ENCODE results near the gene CENPT. TPM values are rescaled to one million over a fixed set of nuclear protein-coding genes. Genes with fewer than 3 reads are reported as not detected.
"Not testable (repeated sequence)": the region's sequence is repeated elsewhere in the genome, so short reads cannot be mapped to it uniquely, and the experiment has no call there.

CENPT gene
- total RNA-seq, 1 experiment from 2014 or later = 54.3 TPM

DNA sequence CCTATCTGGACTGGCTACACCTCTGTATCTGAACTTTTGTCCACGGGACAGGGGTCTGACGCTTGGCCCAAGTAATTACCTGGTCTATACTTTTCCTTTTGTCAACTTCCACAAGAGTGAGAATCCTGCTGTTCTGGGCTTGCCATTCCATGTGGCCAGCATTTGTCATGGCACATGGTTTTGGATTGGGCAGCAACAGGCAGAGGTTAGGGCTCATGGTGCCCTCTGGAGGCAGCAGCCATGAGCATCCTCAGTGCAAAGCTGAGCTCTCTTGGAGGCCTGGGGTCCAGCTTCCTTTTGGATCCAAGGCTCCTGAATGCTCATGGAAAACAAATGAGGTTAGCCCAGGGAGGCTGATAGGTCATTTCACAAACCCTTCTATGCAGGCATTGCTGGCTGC, 17.8 kb upstream of the CENPT start:
- TF ChIP-seq, protein P1, sequence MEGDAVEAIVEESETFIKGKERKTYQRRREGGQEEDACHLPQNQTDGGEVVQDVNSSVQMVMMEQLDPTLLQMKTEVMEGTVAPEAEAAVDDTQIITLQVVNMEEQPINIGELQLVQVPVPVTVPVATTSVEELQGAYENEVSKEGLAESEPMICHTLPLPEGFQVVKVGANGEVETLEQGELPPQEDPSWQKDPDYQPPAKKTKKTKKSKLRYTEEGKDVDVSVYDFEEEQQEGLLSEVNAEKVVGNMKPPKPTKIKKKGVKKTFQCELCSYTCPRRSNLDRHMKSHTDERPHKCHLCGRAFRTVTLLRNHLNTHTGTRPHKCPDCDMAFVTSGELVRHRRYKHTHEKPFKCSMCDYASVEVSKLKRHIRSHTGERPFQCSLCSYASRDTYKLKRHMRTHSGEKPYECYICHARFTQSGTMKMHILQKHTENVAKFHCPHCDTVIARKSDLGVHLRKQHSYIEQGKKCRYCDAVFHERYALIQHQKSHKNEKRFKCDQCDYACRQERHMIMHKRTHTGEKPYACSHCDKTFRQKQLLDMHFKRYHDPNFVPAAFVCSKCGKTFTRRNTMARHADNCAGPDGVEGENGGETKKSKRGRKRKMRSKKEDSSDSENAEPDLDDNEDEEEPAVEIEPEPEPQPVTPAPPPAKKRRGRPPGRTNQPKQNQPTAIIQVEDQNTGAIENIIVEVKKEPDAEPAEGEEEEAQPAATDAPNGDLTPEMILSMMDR (IDR thresholded peaks at IDR 0.05; ENCODE audit: unreplicated experiment) = peak; percentile 20
- no TSS peak for BruUV-seq (replicated peaks)
- peak; percentile 46 for DNase-seq
- no peak overlapping the region for H3K4me3 Mint-ChIP-seq (ENCODE audit: low read depth, unreplicated experiment)
- intact Hi-C loops (cut with micrococcal nuclease; ENCODE audit: unreplicated experiment) = no loop called here
- no peaks in the 10 kb centered on the region for H3K9me3 Mint-ChIP-seq (ENCODE audit: low read depth, unreplicated experiment)
- CTCF ChIA-PET = interaction anchor here (0.7 to 1.7 kb wide), 8 partner anchors 18 to 477 kb away, joined by 4 to 18 read pairs (median 4); partner anchors contain the start of gene CTCF
- H3K36me3 Mint-ChIP-seq (ENCODE audit: insufficient read depth, unreplicated experiment) = peaks cover 53% of the 10 kb centered on the region
- H3K27ac Mint-ChIP-seq (ENCODE audit: unreplicated experiment) = no peak overlapping the region
- peaks cover 29% of the 10 kb centered on the region for H3K4me1 Mint-ChIP-seq (ENCODE audit: low read depth, unreplicated experiment)
- H3K27me3 Mint-ChIP-seq (ENCODE audit: unreplicated experiment) = no peaks in the 10 kb centered on the region

DNA sequence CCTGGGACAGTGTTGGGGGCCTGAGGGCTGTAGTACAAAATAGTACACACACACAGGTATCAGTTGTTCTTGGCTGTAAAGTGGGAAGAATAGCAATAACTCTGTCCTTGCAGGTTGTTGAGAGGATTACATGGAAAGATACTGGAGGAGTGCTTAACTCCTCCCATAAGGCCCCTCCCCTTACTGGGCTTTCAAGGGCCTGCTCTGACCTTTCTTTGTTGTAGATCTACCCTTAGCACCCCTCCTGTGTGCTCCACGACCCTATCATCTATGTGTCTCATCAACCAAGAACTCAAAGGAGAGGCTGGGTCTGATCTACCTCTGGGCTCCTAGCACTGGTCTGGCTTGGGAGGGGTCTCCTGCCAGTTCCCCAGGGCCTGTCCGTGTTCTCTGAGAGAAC, 17.1 kb upstream of the CENPT start:
- CTCF ChIA-PET = interaction anchor here (1.0 to 1.7 kb wide), 2 partner anchors 19 to 48 kb away, joined by 7 to 18 read pairs; no protein-coding TSS in a partner anchor
- no TSS peak for BruUV-seq (replicated peaks)
- Mint-ChIP-seq H3K9me3 (ENCODE audit: low read depth, unreplicated experiment) (no peaks in the 10 kb centered on the region), H3K27ac (ENCODE audit: unreplicated experiment) (no peak overlapping the region), H3K27me3 (ENCODE audit: unreplicated experiment) (no peaks in the 10 kb centered on the region), H3K36me3 (ENCODE audit: insufficient read depth, unreplicated experiment) (peaks cover 54% of the 10 kb centered on the region), H3K4me1 (ENCODE audit: low read depth, unreplicated experiment) (peaks cover 32% of the 10 kb centered on the region), H3K4me3 (ENCODE audit: low read depth, unreplicated experiment) (no peak overlapping the region)
- intact Hi-C loops (cut with micrococcal nuclease; ENCODE audit: unreplicated experiment) = no loop called here
- TF ChIP-seq, protein P1 (IDR thresholded peaks at IDR 0.05; ENCODE audit: unreplicated experiment) = no peak
- no peak for DNase-seq

DNA sequence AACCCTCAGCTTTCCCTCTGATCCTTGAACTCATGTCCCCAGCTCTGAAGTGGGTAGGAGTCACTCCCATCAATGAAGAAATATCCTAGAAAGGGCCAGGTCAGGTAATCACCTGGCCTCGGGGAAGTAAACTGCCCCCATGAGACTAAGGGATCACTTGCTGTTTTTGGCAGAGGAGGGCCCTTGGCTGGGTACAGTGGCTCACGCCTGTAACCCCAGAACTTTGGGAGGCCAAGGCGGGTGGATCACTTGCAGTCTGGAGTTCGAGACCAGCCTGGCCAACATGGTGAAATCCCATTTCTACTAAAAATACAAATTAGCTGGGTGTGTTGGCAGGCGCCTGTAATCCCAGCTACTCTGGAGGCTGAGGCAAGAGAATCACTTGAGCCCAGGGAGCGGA, 16.6 kb upstream of the CENPT start:
- H3K27me3 Mint-ChIP-seq (ENCODE audit: unreplicated experiment); BruUV-seq (replicated peaks); H3K4me3 Mint-ChIP-seq (ENCODE audit: low read depth, unreplicated experiment); intact Hi-C loops (cut with micrococcal nuclease; ENCODE audit: unreplicated experiment); DNase-seq; H3K9me3 Mint-ChIP-seq (ENCODE audit: low read depth, unreplicated experiment); H3K27ac Mint-ChIP-seq (ENCODE audit: unreplicated experiment); CTCF ChIA-PET: not testable (repeated sequence)
- H3K36me3 Mint-ChIP-seq (ENCODE audit: insufficient read depth, unreplicated experiment) = peaks cover 57% of the 10 kb centered on the region
- peaks cover 32% of the 10 kb centered on the region for H3K4me1 Mint-ChIP-seq (ENCODE audit: low read depth, unreplicated experiment)

DNA sequence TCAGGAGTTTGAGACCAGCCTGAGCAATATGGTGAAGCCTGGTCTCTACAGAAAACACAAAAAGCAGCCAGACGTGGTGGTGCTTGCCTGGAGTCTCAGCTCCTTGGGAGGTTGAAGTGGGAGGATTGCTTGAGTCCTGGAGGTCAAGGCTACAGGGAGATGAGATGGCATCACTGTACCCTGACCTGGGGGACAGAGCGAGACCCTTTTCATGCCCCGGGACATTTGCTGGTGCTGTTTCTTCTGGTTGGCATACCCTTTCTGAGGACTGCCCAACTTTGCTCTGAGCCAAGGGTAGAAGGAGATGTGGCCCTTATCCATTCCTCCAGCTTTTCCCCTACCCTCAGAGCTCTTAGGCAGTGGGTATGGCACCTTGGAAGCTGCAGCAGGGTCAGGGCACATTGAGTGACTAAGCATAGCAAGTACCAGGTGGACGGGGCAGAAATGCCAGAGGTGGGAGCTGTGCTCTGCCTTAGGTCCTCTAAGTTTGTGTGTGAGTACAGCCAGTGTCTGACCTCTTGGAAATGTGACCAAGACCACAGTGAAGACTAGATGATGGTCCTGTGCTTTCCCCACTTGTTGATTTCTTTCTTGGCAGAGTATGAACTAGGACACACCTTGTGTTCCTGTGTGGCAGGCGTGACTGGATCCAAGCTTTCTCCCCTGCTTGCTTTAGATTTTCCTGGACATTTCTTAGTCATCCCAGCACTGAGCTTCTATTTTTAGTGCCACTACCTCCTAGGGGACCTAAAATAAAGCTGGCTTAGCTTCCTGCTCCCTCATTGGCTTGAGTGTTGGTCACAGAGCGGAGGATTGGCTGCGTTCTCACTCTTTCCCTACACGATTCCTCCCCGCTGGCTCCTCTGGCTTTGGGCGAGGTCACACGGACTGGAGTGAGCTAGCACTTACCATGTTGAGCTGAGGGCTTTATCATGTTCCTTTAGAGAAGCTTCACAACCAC, 15.4 kb upstream of the CENPT start:
- DNase-seq = no peak
- Mint-ChIP-seq H3K9me3 (ENCODE audit: low read depth, unreplicated experiment) (no peaks in the 10 kb centered on the region), H3K4me1 (ENCODE audit: low read depth, unreplicated experiment) (peaks cover 40% of the 10 kb centered on the region), H3K36me3 (ENCODE audit: insufficient read depth, unreplicated experiment) (peaks cover 66% of the 10 kb centered on the region), H3K27me3 (ENCODE audit: unreplicated experiment) (no peaks in the 10 kb centered on the region), H3K27ac (ENCODE audit: unreplicated experiment) (no peak overlapping the region), H3K4me3 (ENCODE audit: low read depth, unreplicated experiment) (no peak overlapping the region)
- TF ChIP-seq, protein P1 (IDR thresholded peaks at IDR 0.05; ENCODE audit: unreplicated experiment) = no peak
- no TSS peak for BruUV-seq (replicated peaks)
- CTCF ChIA-PET = interaction anchor here (0.5 to 1.5 kb wide), 2 partner anchors 12 to 52 kb away, joined by 3 to 6 read pairs; no protein-coding TSS in a partner anchor
- intact Hi-C loops (cut with micrococcal nuclease; ENCODE audit: unreplicated experiment) = no loop called here

Data from Calu3 (cell line).